HEK293 (cell line): ENCODE data around the gene SERPINB8.
"Not testable (repeated sequence)": the region's sequence is repeated elsewhere in the genome, so short reads cannot be mapped to it uniquely, and the experiment has no call there.

Experiments used
- CTCF ChIP-seq: fragments of 450-650 bp; formaldehyde crosslinking; IDR thresholded peaks from 2 replicates; pipeline ENCODE4 v1.5.1; 2016; ENCODE audit warnings: missing biosample characterization, missing genetic modification characterization
- KLF9 ChIP-seq: fragments of 450-650 bp; formaldehyde crosslinking; IDR thresholded peaks from 2 replicates; pipeline ENCODE4 v1.5.1; 2016; ENCODE audit warnings: missing biosample characterization, missing genetic modification characterization, low read depth
- TCF7L2 ChIP-seq: IDR thresholded peaks from 2 replicates; pipeline ENCODE4 v1.6.1; 2011; ENCODE audit warnings: low read depth, mild to moderate bottlenecking, inconsistent platforms, low read length, moderate library complexity, borderline replicate concordance
- YY2 ChIP-seq: fragments of 450-650 bp; formaldehyde crosslinking; IDR thresholded peaks from 2 replicates; pipeline ENCODE4 v1.5.1; 2016; ENCODE audit warnings: missing biosample characterization, missing genetic modification characterization
- ZBTB20 ChIP-seq: fragments of 450-650 bp; formaldehyde crosslinking; IDR thresholded peaks from 2 replicates; pipeline ENCODE4 v1.5.1; 2016; ENCODE audit warnings: missing biosample characterization, missing genetic modification characterization
- ZFHX2 ChIP-seq: fragments of 450-650 bp; formaldehyde crosslinking; conservative IDR thresholded peaks from 2 replicates; pipeline ENCODE4 v1.5.1; 2016; ENCODE audit warnings: missing biosample characterization, missing genetic modification characterization
- ZNF10 ChIP-seq: fragments of 450-650 bp; formaldehyde crosslinking; IDR thresholded peaks from 2 replicates; pipeline ENCODE4 v1.5.1; 2017; ENCODE audit warnings: missing biosample characterization, missing genetic modification characterization
- ZNF112 ChIP-seq: fragments of 450-650 bp; formaldehyde crosslinking; IDR thresholded peaks from 2 replicates; pipeline ENCODE4 v1.5.0; 2017; ENCODE audit warnings: missing biosample characterization, missing genetic modification characterization
- ZNF211 ChIP-seq: fragments of 450-650 bp; formaldehyde crosslinking; IDR thresholded peaks from 2 replicates; pipeline ENCODE4 v1.5.1; 2016; ENCODE audit warnings: low read depth, missing biosample characterization, missing genetic modification characterization
- ZNF248 ChIP-seq: fragments of 450-650 bp; formaldehyde crosslinking; IDR thresholded peaks from 2 replicates; pipeline ENCODE4 v1.5.1; 2017; ENCODE audit warnings: missing biosample characterization, missing genetic modification characterization
- ZNF529 ChIP-seq: fragments of 450-650 bp; formaldehyde crosslinking; IDR thresholded peaks from 2 replicates; pipeline ENCODE4 v1.5.1; 2017; ENCODE audit warnings: missing genetic modification characterization, missing biosample characterization; ENCODE audit not compliant: insufficient replicate concordance
- ZNF596 ChIP-seq: fragments of 450-650 bp; IDR thresholded peaks from 2 replicates; pipeline ENCODE4 v1.5.0; 2018; ENCODE audit warnings: missing biosample characterization, mild to moderate bottlenecking, missing genetic modification characterization, moderate library complexity
- ZNF777 ChIP-seq: fragments of 450-650 bp; formaldehyde crosslinking; IDR thresholded peaks from 2 replicates; pipeline ENCODE4 v1.5.1; 2017; ENCODE audit warnings: missing biosample characterization, missing genetic modification characterization, borderline replicate concordance
- TF ChIP-seq, protein P1 (sequence below): fragments of 450-650 bp; formaldehyde crosslinking; IDR thresholded peaks from 2 replicates; pipeline ENCODE4 v1.5.1; 2016; ENCODE audit warnings: missing biosample characterization, missing genetic modification characterization

- not testable (repeated sequence) for TF ChIP-seq ZNF10 (tag by site-specific recombination); TCF7L2; ZNF112 (tag by site-specific recombination); CTCF (tag by site-specific recombination); ZNF248; ZNF529; KLF9; ZFHX2; ZNF211; ZNF596 (tag by site-specific recombination); YY2 (tag by site-specific recombination); ZBTB20 (tag by site-specific recombination); ZNF777 (tag by site-specific recombination)
- TF ChIP-seq, protein P1, sequence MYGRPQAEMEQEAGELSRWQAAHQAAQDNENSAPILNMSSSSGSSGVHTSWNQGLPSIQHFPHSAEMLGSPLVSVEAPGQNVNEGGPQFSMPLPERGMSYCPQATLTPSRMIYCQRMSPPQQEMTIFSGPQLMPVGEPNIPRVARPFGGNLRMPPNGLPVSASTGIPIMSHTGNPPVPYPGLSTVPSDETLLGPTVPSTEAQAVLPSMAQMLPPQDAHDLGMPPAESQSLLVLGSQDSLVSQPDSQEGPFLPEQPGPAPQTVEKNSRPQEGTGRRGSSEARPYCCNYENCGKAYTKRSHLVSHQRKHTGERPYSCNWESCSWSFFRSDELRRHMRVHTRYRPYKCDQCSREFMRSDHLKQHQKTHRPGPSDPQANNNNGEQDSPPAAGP (tag by site-specific recombination), result not testable (repeated sequence)
These were observed 29.3 kb upstream of the SERPINB8 start for GRCh38 chr18:63940543-63941050.
